CD4-positive, alpha-beta memory T cell (primary cell): Measurements from ENCODE around the gene PEAK3. TPM values are rescaled to one million over a fixed set of nuclear protein-coding genes. Genes with fewer than 3 reads are reported as not detected.

Experiments
- CTCF ChIA-PET: fragments of 350-600 bp; sonication (Branson Sonifier 250); formaldehyde crosslinking; loops from one replicate; lab custom pipeline; 2021; ENCODE audit warnings: inconsistent platforms; ENCODE audit not compliant: partially characterized antibody; lab: Charles Lee
- POLR2A ChIA-PET: fragments of 350-600 bp; sonication (Branson Sonifier 250); formaldehyde crosslinking; loops from one replicate; lab custom pipeline; 2021; ENCODE audit not compliant: partially characterized antibody; lab: Charles Lee
- DNase-seq, 5 donors: peaks; one replicate each; pipeline versions ENCODE4 v3.0.0 to v3.0.0-alpha.2; 2020 to 2022; ENCODE audit warnings: mixed read lengths in 1 of 5
- H3K27ac ChIP-seq: one replicate; pipeline ENCODE4 v1.7.0; 2013; ENCODE audit warnings: low read depth, low read length
- H3K27me3 ChIP-seq: 2 replicates; pipeline ENCODE4 v1.7.0; 2013; ENCODE audit warnings: mild to moderate bottlenecking, low read length, moderate library complexity; ENCODE audit not compliant: insufficient read depth
- H3K36me3 ChIP-seq: 2 replicates; pipeline ENCODE4 v1.7.0; 2013; ENCODE audit warnings: mild to moderate bottlenecking, low read length, moderate library complexity; ENCODE audit not compliant: insufficient read depth
- H3K4me1 ChIP-seq: 2 replicates; pipeline ENCODE4 v1.7.0; 2013; ENCODE audit warnings: mild to moderate bottlenecking, low read length, moderate library complexity; ENCODE audit not compliant: insufficient read depth
- H3K4me3 ChIP-seq, 2 donors: one replicate each; pipeline ENCODE4 v1.7.0; 2013; ENCODE audit warnings: low read length in 2 of 2, mild to moderate bottlenecking in 1 of 2
- H3K9me3 ChIP-seq, 2 donors: one replicate each; pipeline ENCODE4 v1.7.0; 2013; ENCODE audit warnings: low read length in 2 of 2, control low read depth in 1 of 2; ENCODE audit not compliant: control insufficient read depth in 1 of 2
- H3K27ac Mint-ChIP-seq, 7 donors: one replicate each; pipeline ENCODE4 v1.8.0; 2020 to 2021; ENCODE audit warnings: mixed read lengths in 7 of 7, mild to moderate bottlenecking in 6 of 7, inconsistent platforms in 3 of 7, moderate library complexity in 3 of 7
- H3K27me3 Mint-ChIP-seq, 2 donors: one replicate each; pipeline ENCODE4 v1.8.0; 2020 to 2021; ENCODE audit warnings: mixed read lengths in 2 of 2
- H3K36me3 Mint-ChIP-seq, 2 donors: one replicate each; pipeline ENCODE4 v1.8.0; 2020 to 2021; ENCODE audit warnings: mixed read lengths in 2 of 2, inconsistent platforms in 1 of 2, mild to moderate bottlenecking in 1 of 2
- H3K4me1 Mint-ChIP-seq, 4 donors: one replicate each; pipeline ENCODE4 v1.8.0; 2020 to 2021; ENCODE audit warnings: mixed read lengths in 4 of 4, mild to moderate bottlenecking in 1 of 4
- H3K4me3 Mint-ChIP-seq, 8 donors: one replicate each; pipeline ENCODE4 v1.8.0; 2020 to 2021; ENCODE audit warnings: mixed read lengths in 8 of 8, mild to moderate bottlenecking in 7 of 8, moderate library complexity in 6 of 8, inconsistent platforms in 3 of 8
- H3K9me3 Mint-ChIP-seq, 8 donors: one replicate each; pipeline ENCODE4 v1.8.0; 2020 to 2021; ENCODE audit warnings: mixed read lengths in 8 of 8, mild to moderate bottlenecking in 5 of 8, inconsistent platforms in 3 of 8, moderate library complexity in 1 of 8
- intact Hi-C: fragments of 100-400 bp; cut with micrococcal nuclease; formaldehyde crosslinking; loops from one replicate; pipeline ENCODE4 v1.15.1; 2023
- polyA plus RNA-seq, 2 donors: library from polyadenylated mRNA; unstranded; fragments of 300-500 nt; fragmentation: Illumina TruSeq; gene quantifications; one replicate each; pipeline ENCODE4 v1.2.3, GENCODE V29; 2021
- total RNA-seq, 2 experiments: library from RNA; stranded (reverse); gene quantifications; one replicate each; pipeline ENCODE4 v1.2.3, GENCODE V29; 2021

PEAK3 gene
- total and polyA plus RNA-seq, 4 experiments from 2014 or later = 0.07 to 0.11 (median 0.07) TPM; not detected in 1

GRCh38 chr19:2270423-2271233, 11.3 kb downstream of the PEAK3 start:
- Mint-ChIP-seq H3K4me3 (peak overlapping the region; percentile 88 to 95 (median 94)), H3K27ac (peak overlapping the region; percentile 75 to 99 (median 92)), H3K27me3 (no peaks in the 10 kb centered on the region), H3K9me3 (peaks cover 0 to 28% (median 0%) of the 10 kb centered on the region in 8 donors), H3K4me1 (peaks cover 20 to 55% (median 39%) of the 10 kb centered on the region in 4 donors), H3K36me3 (peaks cover 16 to 33% of the 10 kb centered on the region in 2 donors)
- Histone ChIP-seq H3K4me1 (peaks cover 54% of the 10 kb centered on the region), H3K27ac (peak overlapping the region; percentile 91), H3K36me3 (peaks cover 14% of the 10 kb centered on the region), H3K9me3 (no peaks in the 10 kb centered on the region), H3K4me3 (peak overlapping the region in 1 of 2 donors; percentile 83), H3K27me3 (no peaks in the 10 kb centered on the region)
- intact Hi-C loops = loop anchor here (5.0 kb wide), 1 partner anchor 57 kb away; the partner anchor contains the start of genes LSM7 and SPPL2B
- peak; percentile 69 to 82 (median 74) for DNase-seq
- ChIA-PET POLR2A (interaction anchor here (0.6 to 13.8 kb wide), 23 partner anchors 10 to 401 kb away, joined by 3 to 251 read pairs (median 4); partner anchors contain the start of genes AMH, JSRP1, LMNB2 and LSM7), CTCF (interaction anchor here (0.6 to 5.9 kb wide), 10 partner anchors 10 to 1348 kb away, joined by 3 to 67 read pairs (median 4); partner anchors contain the start of gene PLEKHJ1)

- CTCF ChIA-PET = interaction anchor here (1.0 to 5.9 kb wide), 7 partner anchors 10 to 123 kb away, joined by 3 to 67 read pairs (median 6); partner anchors contain the start of gene PLEKHJ1
- Histone ChIP-seq H3K9me3 (no peaks in the 10 kb centered on the region), H3K27me3 (no peaks in the 10 kb centered on the region), H3K27ac (peak overlapping the region; percentile 91), H3K36me3 (peaks cover 14% of the 10 kb centered on the region), H3K4me3 (peak overlapping the region; percentile 52 to 83), H3K4me1 (peaks cover 54% of the 10 kb centered on the region)
- intact Hi-C loops = loop anchor here (5.0 kb wide), 1 partner anchor 57 kb away; the partner anchor contains the start of genes LSM7 and SPPL2B
- Mint-ChIP-seq H3K36me3 (peaks cover 16 to 32% of the 10 kb centered on the region in 2 donors), H3K27ac (peak overlapping the region; percentile 82 to 99 (median 94)), H3K9me3 (peaks cover 0 to 27% (median 0%) of the 10 kb centered on the region in 8 donors), H3K4me1 (peaks cover 19 to 53% (median 37%) of the 10 kb centered on the region in 4 donors), H3K4me3 (peak overlapping the region; percentile 88 to 95 (median 94)), H3K27me3 (no peaks in the 10 kb centered on the region)
- POLR2A ChIA-PET = interaction anchor here (0.8 to 13.8 kb wide), 19 partner anchors 9 to 372 kb away, joined by 3 to 251 read pairs (median 4); partner anchors contain the start of genes AMH, DOT1L, JSRP1 and LMNB2
- peak in 3 of 5 donors; percentile 29 to 33 (median 32) for DNase-seq
Observed at GRCh38 chr19:2270157-2270422, 11.9 kb downstream of the PEAK3 start.

GRCh38 chr19:2269244-2270156, 12.5 kb downstream of the PEAK3 start:
- peak; percentile 98 to 99 (median 99) for DNase-seq
- no peaks in the 10 kb centered on the region for H3K9me3 ChIP-seq
- Mint-ChIP-seq H3K9me3 (peaks cover 0 to 23% (median 0%) of the 10 kb centered on the region in 8 donors), H3K4me3 (peak overlapping the region; percentile 88 to 95 (median 94)), H3K36me3 (peaks cover 16 to 30% of the 10 kb centered on the region in 2 donors), H3K4me1 (peaks cover 17 to 49% (median 34%) of the 10 kb centered on the region in 4 donors), H3K27ac (peak overlapping the region; percentile 86 to 99 (median 94)), H3K27me3 (no peaks in the 10 kb centered on the region)
- POLR2A ChIA-PET = interaction anchor here (0.9 to 13.8 kb wide), 18 partner anchors 8 to 372 kb away, joined by 3 to 251 read pairs (median 4); partner anchors contain the start of genes AMH, DOT1L, JSRP1 and LMNB2
- peaks cover 14% of the 10 kb centered on the region for H3K36me3 ChIP-seq
- no peaks in the 10 kb centered on the region for H3K27me3 ChIP-seq
- H3K27ac ChIP-seq = peak overlapping the region; percentile 91
- peak overlapping the region; percentile 52 to 83 for H3K4me3 ChIP-seq
- intact Hi-C loops = loop anchor here (1.0 to 5.0 kb wide), 4 partner anchors 11 to 58 kb away; partner anchors contain the start of genes LSM7, PLEKHJ1, SF3A2 and SPPL2B
- peaks cover 53% of the 10 kb centered on the region for H3K4me1 ChIP-seq
- CTCF ChIA-PET = interaction anchor here (1.0 to 5.9 kb wide), 6 partner anchors 9 to 123 kb away, joined by 3 to 67 read pairs (median 18); partner anchors contain the start of gene PLEKHJ1

DNA sequence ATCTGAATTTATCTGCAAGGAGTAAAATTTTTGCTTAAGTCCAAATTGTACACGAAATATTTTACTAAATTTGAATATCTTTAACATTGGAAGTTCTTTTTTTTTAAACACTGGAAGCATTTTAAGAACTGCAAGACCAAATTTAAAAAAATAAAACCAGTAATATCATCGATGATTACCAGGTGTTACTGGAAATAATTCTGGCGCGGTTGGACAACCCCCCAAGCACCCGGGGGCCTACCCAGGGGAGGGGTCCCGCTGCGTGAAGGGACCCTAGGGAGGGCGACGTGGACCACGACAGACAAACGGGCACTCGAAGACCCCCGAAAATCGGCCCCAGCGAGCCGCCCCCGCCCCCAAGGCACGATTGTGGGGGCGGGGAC, 13.1 kb downstream of the PEAK3 start:
- H3K9me3 Mint-ChIP-seq = peaks cover 0 to 17% (median 0%) of the 10 kb centered on the region in 8 donors
- peak overlapping the region in 6 of 7 donors; percentile 19 to 99 (median 92) for H3K27ac Mint-ChIP-seq
- H3K4me1 Mint-ChIP-seq = peaks cover 11 to 43% (median 28%) of the 10 kb centered on the region in 4 donors
- DNase-seq = no peak
- Histone ChIP-seq H3K4me3 (peak overlapping the region in 1 of 2 donors; percentile 44), H3K36me3 (peaks cover 14% of the 10 kb centered on the region), H3K4me1 (peaks cover 47% of the 10 kb centered on the region), H3K27me3 (no peaks in the 10 kb centered on the region), H3K9me3 (no peaks in the 10 kb centered on the region), H3K27ac (peak overlapping the region; percentile 27)
- peak overlapping the region; percentile 88 to 95 (median 94) for H3K4me3 Mint-ChIP-seq
- ChIA-PET CTCF (interaction anchor here (1.9 kb wide), 1 partner anchor 10 kb away, joined by 8 read pairs; no protein-coding TSS in a partner anchor), POLR2A (interaction anchor here (7.5 to 13.8 kb wide), 3 partner anchors 8 to 32 kb away, joined by 158 to 251 read pairs (median 167); partner anchors contain the start of genes AMH, JSRP1, PLEKHJ1 and SF3A2)
- H3K27me3 Mint-ChIP-seq = no peaks in the 10 kb centered on the region
- intact Hi-C loops = loop anchor here (1.0 to 2.0 kb wide), 3 partner anchors 11 to 33 kb away; partner anchors contain the start of genes PLEKHJ1 and SF3A2
- H3K36me3 Mint-ChIP-seq = peaks cover 10 to 25% of the 10 kb centered on the region in 2 donors

GRCh38 chr19:2268480-2268830, 13.5 kb downstream of the PEAK3 start:
- H3K27me3 ChIP-seq = no peaks in the 10 kb centered on the region
- no peaks in the 10 kb centered on the region for H3K9me3 ChIP-seq
- H3K27ac ChIP-seq = peak overlapping the region; percentile 27
- peaks cover 10 to 23% of the 10 kb centered on the region in 2 donors for H3K36me3 Mint-ChIP-seq
- H3K27ac Mint-ChIP-seq = peak overlapping the region in 5 of 7 donors; percentile 42 to 99 (median 90)
- no peak for DNase-seq
- peaks cover 14% of the 10 kb centered on the region for H3K36me3 ChIP-seq
- peaks cover 43% of the 10 kb centered on the region for H3K4me1 ChIP-seq
- H3K4me3 Mint-ChIP-seq = peak overlapping the region; percentile 52 to 95 (median 94)
- POLR2A ChIA-PET = interaction anchor here (2.6 to 13.8 kb wide), 4 partner anchors 7 to 32 kb away, joined by 14 to 251 read pairs (median 162); partner anchors contain the start of genes AMH, JSRP1, PLEKHJ1 and SF3A2
- H3K4me1 Mint-ChIP-seq = peaks cover 10 to 39% (median 26%) of the 10 kb centered on the region in 4 donors
- H3K27me3 Mint-ChIP-seq = no peaks in the 10 kb centered on the region
- CTCF ChIA-PET = interaction anchor here (1.9 kb wide), 1 partner anchor 9 kb away, joined by 8 read pairs; no protein-coding TSS in a partner anchor
- H3K9me3 Mint-ChIP-seq = peaks cover 0 to 15% (median 0%) of the 10 kb centered on the region in 8 donors
- intact Hi-C loops = loop anchor here (2.0 kb wide), 1 partner anchor 16 kb away; no protein-coding TSS in a partner anchor
- H3K4me3 ChIP-seq = peak overlapping the region in 1 of 2 donors; percentile 44
